ENCODE data around the gene WWP2.

- no peak for TF ChIP-seq EZH2 (IDR thresholded peaks at IDR 0.05)
- no peak for TF ChIP-seq EZH2phosphoT487 (IDR thresholded peaks at IDR 0.05)
These were observed 112.1 kb downstream of the WWP2 start for GRCh38 chr16:69874271-69874670.
